Neural progenitor cell (in vitro differentiated cells): ENCODE measurements around the gene TINCR.
"Not testable (repeated sequence)": the region's sequence is repeated elsewhere in the genome, so short reads cannot be mapped to it uniquely, and the experiment has no call there.

ENCODE experiments used
- CTCF ChIP-seq: fragments of 200-600 bp; sonication (generic); IDR thresholded peaks from 2 replicates; pipeline ENCODE4 v1.5.1; 2017; ENCODE audit warnings: antibody characterized with exemption, mild to moderate bottlenecking
- EZH2phosphoT487 ChIP-seq: fragments of 200-600 bp; sonication (generic); IDR thresholded peaks from 2 replicates; pipeline ENCODE4 v1.6.1; 2017; ENCODE audit warnings: antibody characterized with exemption

- TF ChIP-seq EZH2phosphoT487, CTCF: not testable (repeated sequence)
These were observed 41.0 kb upstream of the TINCR start for GRCh38 chr19:5608766-5609165.
